GM12878 (cell line): ENCODE data around the gene GPR63. TPM values are rescaled to one million over a fixed set of nuclear protein-coding genes. Genes with fewer than 3 reads are reported as not detected.

Source experiments
- ATAC-seq: fragments of 200-7000 bp; cut with Tn5 transposase; 3 replicates; pipeline ENCODE4 v1.9.1; 2020; ENCODE audit warnings: mild to moderate bottlenecking, moderate library complexity
- BruUV-seq: library from RNA; stranded (reverse); fragments of 400-500 nt; replicated peaks from 2 replicates; lab custom pipeline; 2021; lab: Mats Ljungman, UMichigan
- CTCF ChIA-PET: fragments of 300-600 bp; sonication (Branson Sonifier 250); formaldehyde crosslinking; extraction: SDS; loops from one replicate; lab custom pipeline; 2021; ENCODE audit warnings: inconsistent platforms; lab: Yijun Ruan, JAX
- POLR2A ChIA-PET: fragments of 350-600 bp; formaldehyde crosslinking; extraction: SDS; loops from one replicate; lab custom pipeline; 2021; ENCODE audit warnings: inconsistent platforms; lab: Charles Lee
- RAD21 ChIA-PET: fragments of 300-600 bp; sonication (Branson Sonifier 250); formaldehyde crosslinking; loops from one replicate; lab custom pipeline; 2023; ENCODE audit warnings: antibody characterized with exemption; ENCODE audit not compliant: unreplicated experiment; lab: Charles Lee
- SMC1A ChIA-PET: fragments of 300-600 bp; sonication (Branson Sonifier 250); formaldehyde crosslinking; loops from one replicate; lab custom pipeline; 2023; ENCODE audit not compliant: unreplicated experiment, uncharacterized antibody; lab: Charles Lee
- DNase-seq: peaks from one replicate; pipeline ENCODE4 v3.0.0-alpha.2; 2011; ENCODE audit warnings: low read depth, low spot score
- FAIRE-seq: peaks from 3 replicates; lab custom pipeline; 2011; peaks lifted over from hg19 to GRCh38; lab: Jason Lieb, UNC
- H2AFZ ChIP-seq: 2 replicates; pipeline ENCODE4 v1.6.0; 2011; ENCODE audit warnings: low read depth, low read length, control low read depth; ENCODE audit not compliant: control insufficient read depth
- H3K27ac ChIP-seq: 2 replicates; pipeline ENCODE4 v1.5.1; 2011; ENCODE audit warnings: control low read depth; ENCODE audit not compliant: control insufficient read depth, insufficient read depth
- H3K27me3 ChIP-seq, 2 experiments: replicated peaks in 1 of 2; 2 replicates each; pipeline versions ENCODE4 v1.6.0 to v1.6.1; 2011; ENCODE audit warnings: low read length in 1 of 2; ENCODE audit not compliant: control insufficient read depth in 2 of 2, insufficient read depth in 2 of 2
- H3K36me3 ChIP-seq, 2 experiments: 2 replicates each; pipeline ENCODE4 v1.5.1; 2011; ENCODE audit warnings: low read length in 1 of 2; ENCODE audit not compliant: control insufficient read depth in 2 of 2, insufficient read depth in 2 of 2
- H3K4me1 ChIP-seq: 2 replicates; pipeline ENCODE4 v1.6.1; 2011; ENCODE audit warnings: mild to moderate bottlenecking, low read length, moderate library complexity, mixed read lengths; ENCODE audit not compliant: control insufficient read depth, insufficient read depth
- H3K4me2 ChIP-seq: 2 replicates; pipeline ENCODE4 v1.6.0; 2011; ENCODE audit warnings: control low read depth; ENCODE audit not compliant: control insufficient read depth, insufficient read depth
- H3K4me3 ChIP-seq: fragments of 200-600 bp; sonication (generic); 2 replicates; pipeline ENCODE4 v1.5.1; 2016
- H3K79me2 ChIP-seq: 2 replicates; pipeline ENCODE4 v1.6.0; 2011; ENCODE audit warnings: low read length; ENCODE audit not compliant: control insufficient read depth, insufficient read depth
- H3K9ac ChIP-seq: 2 replicates; pipeline ENCODE4 v1.8.0; 2011; ENCODE audit warnings: low read length, control low read depth, mixed read lengths; ENCODE audit not compliant: control insufficient read depth, insufficient read depth
- H3K9me3 ChIP-seq: replicated peaks from 3 replicates; pipeline ENCODE4 v1.5.1; 2011; ENCODE audit warnings: mild to moderate bottlenecking, low read length; ENCODE audit not compliant: control insufficient read depth, insufficient read depth
- H4K20me1 ChIP-seq: 2 replicates; pipeline ENCODE4 v1.6.0; 2011; ENCODE audit not compliant: control insufficient read depth, insufficient read depth
- ASH2L ChIP-seq: fragments of 300-600, 200-600 bp; sonication (generic); IDR thresholded peaks from 2 replicates; pipeline ENCODE4 v1.6.1; 2017; ENCODE audit warnings: low read depth, mild to moderate bottlenecking, borderline replicate concordance
- CEBPZ ChIP-seq: fragments of 150-350 bp; IDR thresholded peaks from 2 replicates; pipeline ENCODE4 v1.6.1; 2016; ENCODE audit warnings: low read depth, low read length
- CHD4 ChIP-seq: fragments of 200-600 bp; sonication (generic); IDR thresholded peaks from 2 replicates; pipeline ENCODE4 v1.6.1; 2016; ENCODE audit warnings: mild to moderate bottlenecking
- CREB1 ChIP-seq: IDR thresholded peaks from 2 replicates; pipeline ENCODE4 v1.6.1; 2012; ENCODE audit warnings: low read depth, mild to moderate bottlenecking, inconsistent platforms
- E4F1 ChIP-seq: fragments of 450-650 bp; IDR thresholded peaks from 2 replicates; pipeline ENCODE4 v1.6.1; 2018; ENCODE audit warnings: borderline replicate concordance, mild to moderate bottlenecking; ENCODE audit not compliant: partially characterized antibody
- MEF2B ChIP-seq: fragments of 450-650 bp; IDR thresholded peaks from 2 replicates; pipeline ENCODE4 v1.6.1; 2018; ENCODE audit warnings: mild to moderate bottlenecking, moderate library complexity; ENCODE audit not compliant: partially characterized antibody, poor library complexity, severe bottlenecking
- MXI1 ChIP-seq: fragments of 150-350 bp; IDR thresholded peaks from 2 replicates; pipeline ENCODE4 v1.6.1; 2011; ENCODE audit warnings: low read depth, mild to moderate bottlenecking, inconsistent platforms, low read length, improper control_type of control experiment
- PKNOX1 ChIP-seq: fragments of 450-650 bp; IDR thresholded peaks from 2 replicates; pipeline ENCODE4 v1.6.1; 2016; ENCODE audit warnings: mild to moderate bottlenecking
- RAD51 ChIP-seq: fragments of 450-650 bp; IDR thresholded peaks from 2 replicates; pipeline ENCODE4 v1.6.1; 2016; ENCODE audit warnings: moderate library complexity, mild to moderate bottlenecking, inconsistent platforms
- RCOR1 ChIP-seq: conservative IDR thresholded peaks from 2 replicates; pipeline ENCODE4 v1.6.1; 2012; ENCODE audit warnings: low read depth, low read length, improper control_type of control experiment
- SMAD1 ChIP-seq: fragments of 450-650 bp; IDR thresholded peaks from 2 replicates; pipeline ENCODE4 v1.6.1; 2018; ENCODE audit warnings: mild to moderate bottlenecking, low read depth; ENCODE audit not compliant: partially characterized antibody
- SMC3 ChIP-seq: IDR thresholded peaks from 2 replicates; pipeline ENCODE4 v1.6.1; 2011; ENCODE audit warnings: low read length, improper control_type of control experiment, borderline replicate concordance
- TCF12 ChIP-seq: IDR thresholded peaks from 2 replicates; pipeline ENCODE4 v1.6.1; 2011; ENCODE audit warnings: low read depth, mild to moderate bottlenecking, low read length
- WGBS: methylation state at CpG from one replicate; pipeline ENCODE4 v1.1.6; 2016; ENCODE audit warnings: low lambda C conversion rate; ENCODE audit not compliant: insufficient replicate concordance, insufficient coverage; ENCODE audit errors: missing lambda C conversion rate; 5-methylcytosine and 5-hydroxymethylcytosine counted together
- in situ Hi-C: fragments of 300-500 bp; cut with MboI; formaldehyde crosslinking; loops from 9 replicates; pipeline ENCODE4 v1.14.3; 2018; ENCODE audit warnings: mixed read lengths
- intact Hi-C: fragments of 100-400 bp; cut with micrococcal nuclease; formaldehyde crosslinking; loops from one replicate; pipeline ENCODE4 v1.14.2; 2022; ENCODE audit not compliant: unreplicated experiment
- polyA plus RNA-seq, 11 experiments: library from polyadenylated mRNA; depleted of rRNA in 4 of 11; unstranded in 6 of 11; stranded (reverse) in 5 of 11; fragments of >200 nt; fragmentation: Nextera tagmentation in 4 of 11; fragmentation: Illumina TruSeq in 1 of 11; extraction: Ambion mirVana in 4 of 11; extraction: Trizol in 1 of 11; gene quantifications; 1 replicate in 1 of 11; 2 replicates in 10 of 11; pipeline versions ENCODE4 v1.2.1 to v1.2.3, GENCODE V29; 2011 to 2016; ENCODE audit warnings: inconsistent platforms in 2 of 11, missing spikeins in 2 of 11, low read depth in 1 of 11
- total RNA-seq, 4 experiments: library from RNA; depleted of rRNA in 3 of 4; stranded (reverse); fragments of >200 nt in 3 of 4; fragmentation: Illumina TruSeq in 1 of 4; extraction: Trizol in 1 of 4; gene quantifications; 2 replicates each; pipeline versions ENCODE4 v1.2.1 to v1.2.3, GENCODE V29; 2013 to 2021

GPR63 gene
- total and polyA plus RNA-seq, 10 of the 15 experiments (the other 5 are each of a cell fraction or from before 2014, with no cell fraction given) = 1.6 to 6.6 (median 3.5) TPM

GRCh38 chr6:96795481-96795880 lies 41.8 kb downstream of the GPR63 start (continued):
- TF ChIP-seq PKNOX1 = no peak
- TF ChIP-seq RCOR1 = no peak

- SMC1A ChIA-PET = interaction anchor here (0.6 to 4.5 kb wide), 14 partner anchors 12 to 265 kb away, joined by 3 to 52 read pairs (median 4); partner anchors contain the start of gene GPR63
- Histone ChIP-seq H3K9ac (peak overlapping the region; percentile 59; the same call in 1 of the 2 replicates), H3K36me3 (peaks cover 0 to 2% of the 10 kb centered on the region in 2 experiments; a peak in 1 of 4 replicates), H3K79me2 (no peaks in the 10 kb centered on the region), H3K9me3 (no peaks in the 10 kb centered on the region), H2AFZ (peak overlapping the region; percentile 74), H4K20me1 (no peaks in the 10 kb centered on the region), H3K27me3 (no peaks in the 10 kb centered on the region), H3K4me1 (peaks cover 14% of the 10 kb centered on the region; the same call in 1 of the 2 replicates), H3K4me3 (peak overlapping the region; percentile 10; the same call in 1 of the 2 replicates), H3K4me2 (peak overlapping the region; percentile 91), H3K27ac (peak overlapping the region; percentile 84)
- RAD21 ChIA-PET = interaction anchor here (0.6 to 2.9 kb wide), 14 partner anchors 13 to 254 kb away, joined by 3 to 30 read pairs (median 4); partner anchors contain the start of genes GPR63 and NDUFAF4
- in situ Hi-C loops (no loop called here), intact Hi-C loops (loop anchor here (1.0 kb wide), 2 partner anchors 41 to 102 kb away; partner anchors contain the start of gene NDUFAF4)
- WGBS = 0% methylated on average over 1 of the region's 1 CpG
- CTCF ChIA-PET = interaction anchor here (1.1 to 3.6 kb wide), 11 partner anchors 10 to 168 kb away, joined by 3 to 17 read pairs (median 4); partner anchors contain the start of gene NDUFAF4
- FAIRE-seq = no peak
- no TSS peak for BruUV-seq
- POLR2A ChIA-PET = interaction anchor here (0.5 to 2.1 kb wide), 3 partner anchors 18 to 244 kb away, joined by 3 to 8 read pairs (median 3); no protein-coding TSS in a partner anchor
- no peak for DNase-seq
- peak; percentile 59 for ATAC-seq
- peak; percentile 98 for TF ChIP-seq MEF2B
- TF ChIP-seq SMAD1 = no peak
- TF ChIP-seq CHD4 = no peak
- no peak for TF ChIP-seq CEBPZ
- no peak for TF ChIP-seq E4F1
- no peak for TF ChIP-seq RAD51
- TF ChIP-seq CREB1 = no peak
- no peak for TF ChIP-seq TCF12
- no peak for TF ChIP-seq MXI1
- no peak for TF ChIP-seq ASH2L
- TF ChIP-seq SMC3 = no peak; the same call in 1 of the 2 replicates
Observed at GRCh38 chr6:96794980-96795379, 42.3 kb downstream of the GPR63 start.
